H9 (cell line): Measurements from ENCODE around the gene OMP. TPM values are rescaled to one million over a fixed set of nuclear protein-coding genes. Genes with fewer than 3 reads are reported as not detected.

Experiments used
- DNase-seq: peaks from one replicate; pipeline ENCODE4 v3.0.0-alpha.2; 2017
- H2AFZ ChIP-seq: one replicate; pipeline ENCODE4 v1.6.1; 2013; ENCODE audit warnings: mild to moderate bottlenecking, low read length, control low read depth, moderate library complexity
- H2AK5ac ChIP-seq: 2 replicates; pipeline ENCODE4 v1.6.1; 2013; ENCODE audit warnings: low read length, control low read depth, mixed read lengths; ENCODE audit not compliant: insufficient read length
- H2BK120ac ChIP-seq: one replicate; pipeline ENCODE4 v1.6.1; 2013; ENCODE audit warnings: low read depth, mild to moderate bottlenecking, low read length, control low read depth, inconsistent platforms; ENCODE audit not compliant: poor library complexity, severe bottlenecking
- H2BK12ac ChIP-seq: 2 replicates; pipeline ENCODE4 v1.6.1; 2013; ENCODE audit warnings: low read length, control low read depth, mixed read lengths, low read depth; ENCODE audit not compliant: insufficient read length
- H2BK15ac ChIP-seq: 2 replicates; pipeline ENCODE4 v1.6.1; 2013; ENCODE audit warnings: low read depth, low read length, control low read depth
- H2BK20ac ChIP-seq: one replicate; pipeline ENCODE4 v1.6.1; 2013; ENCODE audit warnings: low read depth, mild to moderate bottlenecking, low read length, control low read depth, inconsistent platforms; ENCODE audit not compliant: poor library complexity, severe bottlenecking
- H2BK5ac ChIP-seq: 2 replicates; pipeline ENCODE4 v1.6.1; 2013; ENCODE audit warnings: low read length, control low read depth, mixed read lengths; ENCODE audit not compliant: insufficient read length
- H3K14ac ChIP-seq: 2 replicates; pipeline ENCODE4 v1.6.1; 2013; ENCODE audit warnings: low read length, control low read depth; ENCODE audit not compliant: insufficient read depth
- H3K18ac ChIP-seq: 2 replicates; pipeline ENCODE4 v1.6.1; 2013; ENCODE audit warnings: low read depth, mild to moderate bottlenecking, mixed read lengths, low read length, control low read depth; ENCODE audit not compliant: insufficient read length
- H3K23ac ChIP-seq: 2 replicates; pipeline ENCODE4 v1.6.1; 2013; ENCODE audit warnings: low read length, control low read depth, mixed read lengths, low read depth; ENCODE audit not compliant: insufficient read length
- H3K23me2 ChIP-seq: 2 replicates; pipeline ENCODE4 v1.6.1; 2013; ENCODE audit warnings: low read depth, mild to moderate bottlenecking, mixed read lengths, low read length, control low read depth; ENCODE audit not compliant: insufficient read length, poor library complexity, severe bottlenecking
- H3K27ac ChIP-seq: 2 replicates; pipeline ENCODE4 v1.5.1; 2013; ENCODE audit warnings: low read length, control low read depth, mixed read lengths, low read depth; ENCODE audit not compliant: insufficient read length
- H3K27me3 ChIP-seq: 2 replicates; pipeline ENCODE4 v1.6.1; 2013; ENCODE audit warnings: low read length, control low read depth, inconsistent platforms; ENCODE audit not compliant: insufficient read depth
- H3K4ac ChIP-seq: 2 replicates; pipeline ENCODE4 v1.6.1; 2013; ENCODE audit warnings: low read depth, mild to moderate bottlenecking, control low read depth, inconsistent platforms, low read length, moderate library complexity
- H3K4me1 ChIP-seq: 2 replicates; pipeline ENCODE4 v1.6.1; 2013; ENCODE audit warnings: low read length, control low read depth, inconsistent platforms; ENCODE audit not compliant: insufficient read depth
- H3K4me2 ChIP-seq: 2 replicates; pipeline ENCODE4 v1.6.1; 2013; ENCODE audit warnings: low read length, control low read depth, mixed read lengths; ENCODE audit not compliant: insufficient read length, insufficient read depth
- H3K56ac ChIP-seq: 2 replicates; pipeline ENCODE4 v1.6.1; 2013; ENCODE audit warnings: low read depth, mild to moderate bottlenecking, mixed read lengths, low read length, control low read depth; ENCODE audit not compliant: insufficient read length
- H3K79me1 ChIP-seq: 2 replicates; pipeline ENCODE4 v1.6.1; 2013; ENCODE audit warnings: low read depth, mild to moderate bottlenecking, moderate library complexity, low read length, control low read depth, inconsistent platforms; ENCODE audit not compliant: insufficient read depth, poor library complexity, severe bottlenecking
- H3K79me2 ChIP-seq: 2 replicates; pipeline ENCODE4 v1.6.1; 2013; ENCODE audit warnings: low read length, control low read depth, inconsistent platforms; ENCODE audit not compliant: insufficient read depth
- H3K9ac ChIP-seq: 2 replicates; pipeline ENCODE4 v1.6.1; 2013; ENCODE audit warnings: low read length, control low read depth, mixed read lengths; ENCODE audit not compliant: insufficient read length; ENCODE audit errors: extremely low read depth
- H3K9me3 ChIP-seq: one replicate; pipeline ENCODE4 v1.6.1; 2013; ENCODE audit warnings: low read depth, low read length, inconsistent platforms; ENCODE audit not compliant: control insufficient read depth
- H3T11ph ChIP-seq: one replicate; pipeline ENCODE4 v1.6.1; 2013; ENCODE audit warnings: mild to moderate bottlenecking, low read length, control low read depth, inconsistent platforms
- H4K20me1 ChIP-seq: one replicate; pipeline ENCODE4 v1.6.1; 2013; ENCODE audit not compliant: control insufficient read depth, insufficient read length, insufficient read depth
- H4K5ac ChIP-seq: 2 replicates; pipeline ENCODE4 v1.6.1; 2013; ENCODE audit warnings: low read depth, mild to moderate bottlenecking, mixed read lengths, low read length, control low read depth; ENCODE audit not compliant: insufficient read length
- H4K8ac ChIP-seq: replicated peaks from 2 replicates; pipeline ENCODE4 v1.6.1; 2013; ENCODE audit warnings: low read length, control low read depth, mixed read lengths, low read depth; ENCODE audit not compliant: insufficient read length
- H4K91ac ChIP-seq: 2 replicates; pipeline ENCODE4 v1.6.1; 2013; ENCODE audit warnings: low read depth, mild to moderate bottlenecking, moderate library complexity, mixed read lengths, low read length, control low read depth; ENCODE audit not compliant: insufficient read length
- H3K27ac Mint-ChIP-seq, 3 experiments: 2 replicates in 2 of 3; 3 replicates in 1 of 3; pipeline ENCODE4 v1.8.0; 2020 to 2021; ENCODE audit warnings: mixed read lengths in 3 of 3, mild to moderate bottlenecking in 1 of 3, moderate library complexity in 1 of 3
- H3K27me3 Mint-ChIP-seq: 2 replicates; pipeline ENCODE4 v1.8.0; 2021; ENCODE audit warnings: low read depth, mild to moderate bottlenecking, moderate library complexity, mixed read lengths
- H3K36me3 Mint-ChIP-seq, 3 experiments: 2 replicates in 2 of 3; 3 replicates in 1 of 3; pipeline ENCODE4 v1.8.0; 2020 to 2021; ENCODE audit warnings: low read depth in 3 of 3, mixed read lengths in 3 of 3; ENCODE audit not compliant: insufficient read depth in 1 of 3
- H3K4me1 Mint-ChIP-seq, 2 experiments: 2 replicates each; pipeline ENCODE4 v1.8.0; 2020; ENCODE audit warnings: mixed read lengths in 2 of 2
- H3K4me3 Mint-ChIP-seq, 2 experiments: 2 replicates in 1 of 2; 3 replicates in 1 of 2; pipeline ENCODE4 v1.8.0; 2020 to 2021; ENCODE audit warnings: mild to moderate bottlenecking in 2 of 2, mixed read lengths in 2 of 2, moderate library complexity in 1 of 2
- H3K9me3 Mint-ChIP-seq, 2 experiments: 2 replicates in 1 of 2; 3 replicates in 1 of 2; pipeline ENCODE4 v1.8.0; 2020; ENCODE audit warnings: mild to moderate bottlenecking in 2 of 2, mixed read lengths in 2 of 2, moderate library complexity in 1 of 2
- WGBS: extraction: QIAGEN DNeasy Blood & Tissue Kit; methylation state at CpG from one replicate; pipeline ENCODE4 v1.1.7; 2013; ENCODE audit warnings: missing lambda C conversion rate, low lambda C conversion rate, mixed read lengths; ENCODE audit not compliant: insufficient read length; ENCODE audit errors: extremely low coverage; 5-methylcytosine and 5-hydroxymethylcytosine counted together
- total RNA-seq: library from RNA; stranded (reverse); gene quantifications from 2 replicates; pipeline ENCODE4 v1.2.1, GENCODE V29; 2021
- TF ChIP-seq, protein P1 (sequence below): fragments of 200-600 bp; sonication (generic); conservative IDR thresholded peaks from 3 replicates; pipeline ENCODE4 v1.8.0; 2021; ENCODE audit warnings: antibody characterized with exemption, mild to moderate bottlenecking

OMP gene
- total RNA-seq, 1 experiment from 2014 or later, result not detected

- H3K4me2 ChIP-seq, result peak overlapping the region; percentile 94
Measured at GRCh38 chr11:77147036-77147315, 44.3 kb downstream of the OMP start.

More at GRCh38 chr11:77147036-77147315, 44.3 kb downstream of the OMP start:
- Histone ChIP-seq H3K9ac (no peak overlapping the region), H3K27ac (no peak overlapping the region), H3K79me1 (no peaks in the 10 kb centered on the region), H2AK5ac (no peak overlapping the region), H3K4ac (no peak overlapping the region), H3K56ac (no peak overlapping the region), H3K14ac (no peak overlapping the region), H2AFZ (no peak overlapping the region), H2BK5ac (no peak overlapping the region), H3K9me3 (no peaks in the 10 kb centered on the region), H3K18ac (no peak overlapping the region), H3K27me3 (no peaks in the 10 kb centered on the region), H4K8ac (no peak overlapping the region), H3K23ac (no peak overlapping the region), H2BK15ac (no peak overlapping the region), H2BK12ac (no peak overlapping the region), H4K20me1 (peaks cover 3% of the 10 kb centered on the region), H3T11ph (no peak overlapping the region), H3K23me2 (peaks cover 8% of the 10 kb centered on the region), H4K5ac (no peak overlapping the region), H2BK20ac (no peak overlapping the region), H4K91ac (no peak overlapping the region), H3K79me2 (no peaks in the 10 kb centered on the region), H2BK120ac (no peak overlapping the region), H3K4me1 (peaks cover 2% of the 10 kb centered on the region; the same call in 1 of the 2 replicates)
- peaks cover 23 to 28% of the 10 kb centered on the region in 2 experiments for H3K4me1 Mint-ChIP-seq
- H3K27ac Mint-ChIP-seq, result no peak overlapping the region
- no CpG with 5 or more reads among the region's 1 CpG for WGBS
- DNase-seq, result no peak
- peak overlapping the region; percentile 21 to 83; a peak in 4 of 5 replicates for H3K4me3 Mint-ChIP-seq
- peaks cover 20% of the 10 kb centered on the region for H3K27me3 Mint-ChIP-seq
- H3K9me3 Mint-ChIP-seq, result no peaks in the 10 kb centered on the region; a peak in 1 of 5 replicates
- H3K36me3 Mint-ChIP-seq, result no peaks in the 10 kb centered on the region
- TF ChIP-seq, protein P1, sequence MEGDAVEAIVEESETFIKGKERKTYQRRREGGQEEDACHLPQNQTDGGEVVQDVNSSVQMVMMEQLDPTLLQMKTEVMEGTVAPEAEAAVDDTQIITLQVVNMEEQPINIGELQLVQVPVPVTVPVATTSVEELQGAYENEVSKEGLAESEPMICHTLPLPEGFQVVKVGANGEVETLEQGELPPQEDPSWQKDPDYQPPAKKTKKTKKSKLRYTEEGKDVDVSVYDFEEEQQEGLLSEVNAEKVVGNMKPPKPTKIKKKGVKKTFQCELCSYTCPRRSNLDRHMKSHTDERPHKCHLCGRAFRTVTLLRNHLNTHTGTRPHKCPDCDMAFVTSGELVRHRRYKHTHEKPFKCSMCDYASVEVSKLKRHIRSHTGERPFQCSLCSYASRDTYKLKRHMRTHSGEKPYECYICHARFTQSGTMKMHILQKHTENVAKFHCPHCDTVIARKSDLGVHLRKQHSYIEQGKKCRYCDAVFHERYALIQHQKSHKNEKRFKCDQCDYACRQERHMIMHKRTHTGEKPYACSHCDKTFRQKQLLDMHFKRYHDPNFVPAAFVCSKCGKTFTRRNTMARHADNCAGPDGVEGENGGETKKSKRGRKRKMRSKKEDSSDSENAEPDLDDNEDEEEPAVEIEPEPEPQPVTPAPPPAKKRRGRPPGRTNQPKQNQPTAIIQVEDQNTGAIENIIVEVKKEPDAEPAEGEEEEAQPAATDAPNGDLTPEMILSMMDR, result no peak
